ENCODE results near the gene KIAA1217. TPM values are rescaled to one million over a fixed set of nuclear protein-coding genes. Genes with fewer than 3 reads are reported as not detected.

Gene KIAA1217
- polyA plus RNA-seq, 1 donor from 2014 or later = 0.22 TPM

GRCh38 chr10:24545585-24545984 lies 336.6 kb downstream of the KIAA1217 start:
- Histone ChIP-seq H2AFZ (ENCODE audit: low read depth, low read length) (no peak overlapping the region), H3K36me3 (ENCODE audit: insufficient read depth, low read length) (no peaks in the 10 kb centered on the region), H3K27me3 (ENCODE audit: insufficient read depth, low read depth, low read length) (no peaks in the 10 kb centered on the region), H3K4me2 (ENCODE audit: low read length) (no peak overlapping the region), H3K4me3 (ENCODE audit: low read length) (no peak overlapping the region), H3K27ac (ENCODE audit: low read length) (no peak overlapping the region), H3K9ac (ENCODE audit: low read length) (no peak overlapping the region), H3K9me3 (ENCODE audit: low read length) (no peaks in the 10 kb centered on the region), H3K79me2 (replicated peaks; ENCODE audit: insufficient read depth, low read length) (no peaks in the 10 kb centered on the region), H3K9me2 (ENCODE audit: insufficient read depth, low read length) (no peaks in the 10 kb centered on the region), H3F3A (ENCODE audit: insufficient read depth, low read length, poor library complexity, severe bottlenecking) (no peaks in the 10 kb centered on the region), H4K20me1 (ENCODE audit: insufficient read depth) (no peaks in the 10 kb centered on the region)
- TF ChIP-seq MXI1 (conservative IDR thresholded peaks at IDR 0.05; ENCODE audit: poor library complexity, severe bottlenecking) = no peak

DNA sequence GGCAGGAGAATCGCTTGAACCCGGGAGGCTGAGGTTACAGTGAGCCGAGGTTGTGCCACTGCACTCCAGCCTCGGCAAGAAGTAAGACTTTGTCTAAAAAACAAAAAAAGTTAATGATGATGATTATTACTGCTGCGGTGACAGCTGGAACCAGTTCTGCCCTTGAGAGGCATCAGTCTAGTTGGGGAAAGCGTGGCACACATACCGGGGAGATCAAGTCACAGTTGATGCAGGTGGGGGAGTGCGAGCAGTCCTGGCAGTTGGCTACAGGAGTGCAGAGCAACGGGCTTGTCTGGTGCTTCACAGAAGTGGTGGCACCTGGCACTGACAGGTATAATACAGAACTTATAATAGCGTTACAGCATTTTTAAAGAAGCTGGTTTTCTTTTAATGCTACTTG lies 341.7 kb downstream of the KIAA1217 start:
- Histone ChIP-seq H3F3A (ENCODE audit: insufficient read depth, low read length, poor library complexity, severe bottlenecking) (no peaks in the 10 kb centered on the region), H3K9ac (ENCODE audit: low read length) (no peak overlapping the region), H3K27ac (ENCODE audit: low read length) (no peak overlapping the region), H2AFZ (ENCODE audit: low read depth, low read length) (no peak overlapping the region), H3K79me2 (replicated peaks; ENCODE audit: insufficient read depth, low read length) (no peaks in the 10 kb centered on the region), H3K9me2 (ENCODE audit: insufficient read depth, low read length) (no peaks in the 10 kb centered on the region), H3K27me3 (ENCODE audit: insufficient read depth, low read depth, low read length) (no peaks in the 10 kb centered on the region), H3K4me2 (ENCODE audit: low read length) (no peak overlapping the region), H4K20me1 (ENCODE audit: insufficient read depth) (no peaks in the 10 kb centered on the region), H3K4me3 (ENCODE audit: low read length) (no peak overlapping the region), H3K9me3 (ENCODE audit: low read length) (no peaks in the 10 kb centered on the region), H3K36me3 (ENCODE audit: insufficient read depth, low read length) (no peaks in the 10 kb centered on the region)
- no peak for TF ChIP-seq TAF1 (IDR thresholded peaks at IDR 0.05; ENCODE audit: low read depth)
- TF ChIP-seq RAD21 (conservative IDR thresholded peaks at IDR 0.05) = no peak
- no peak for TF ChIP-seq CTCF (IDR thresholded peaks at IDR 0.05; ENCODE audit: poor library complexity, severe bottlenecking)
- no peak for TF ChIP-seq EZH2 (IDR thresholded peaks at IDR 0.05; ENCODE audit: borderline replicate concordance, insufficient read depth, low read length, poor library complexity, severe bottlenecking)
- no peak for TF ChIP-seq MXI1 (conservative IDR thresholded peaks at IDR 0.05; ENCODE audit: poor library complexity, severe bottlenecking)
- no peak for TF ChIP-seq EP300 (conservative IDR thresholded peaks at IDR 0.05; ENCODE audit: poor library complexity, severe bottlenecking)
- no peak for TF ChIP-seq POLR2AphosphoS5 (IDR thresholded peaks at IDR 0.05)
- no peak for TF ChIP-seq SMC3 (conservative IDR thresholded peaks at IDR 0.05; ENCODE audit: poor library complexity)
- TF ChIP-seq, protein P1, sequence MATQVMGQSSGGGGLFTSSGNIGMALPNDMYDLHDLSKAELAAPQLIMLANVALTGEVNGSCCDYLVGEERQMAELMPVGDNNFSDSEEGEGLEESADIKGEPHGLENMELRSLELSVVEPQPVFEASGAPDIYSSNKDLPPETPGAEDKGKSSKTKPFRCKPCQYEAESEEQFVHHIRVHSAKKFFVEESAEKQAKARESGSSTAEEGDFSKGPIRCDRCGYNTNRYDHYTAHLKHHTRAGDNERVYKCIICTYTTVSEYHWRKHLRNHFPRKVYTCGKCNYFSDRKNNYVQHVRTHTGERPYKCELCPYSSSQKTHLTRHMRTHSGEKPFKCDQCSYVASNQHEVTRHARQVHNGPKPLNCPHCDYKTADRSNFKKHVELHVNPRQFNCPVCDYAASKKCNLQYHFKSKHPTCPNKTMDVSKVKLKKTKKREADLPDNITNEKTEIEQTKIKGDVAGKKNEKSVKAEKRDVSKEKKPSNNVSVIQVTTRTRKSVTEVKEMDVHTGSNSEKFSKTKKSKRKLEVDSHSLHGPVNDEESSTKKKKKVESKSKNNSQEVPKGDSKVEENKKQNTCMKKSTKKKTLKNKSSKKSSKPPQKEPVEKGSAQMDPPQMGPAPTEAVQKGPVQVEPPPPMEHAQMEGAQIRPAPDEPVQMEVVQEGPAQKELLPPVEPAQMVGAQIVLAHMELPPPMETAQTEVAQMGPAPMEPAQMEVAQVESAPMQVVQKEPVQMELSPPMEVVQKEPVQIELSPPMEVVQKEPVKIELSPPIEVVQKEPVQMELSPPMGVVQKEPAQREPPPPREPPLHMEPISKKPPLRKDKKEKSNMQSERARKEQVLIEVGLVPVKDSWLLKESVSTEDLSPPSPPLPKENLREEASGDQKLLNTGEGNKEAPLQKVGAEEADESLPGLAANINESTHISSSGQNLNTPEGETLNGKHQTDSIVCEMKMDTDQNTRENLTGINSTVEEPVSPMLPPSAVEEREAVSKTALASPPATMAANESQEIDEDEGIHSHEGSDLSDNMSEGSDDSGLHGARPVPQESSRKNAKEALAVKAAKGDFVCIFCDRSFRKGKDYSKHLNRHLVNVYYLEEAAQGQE (IDR thresholded peaks at IDR 0.05; ENCODE audit: borderline replicate concordance) = no peak

DNA sequence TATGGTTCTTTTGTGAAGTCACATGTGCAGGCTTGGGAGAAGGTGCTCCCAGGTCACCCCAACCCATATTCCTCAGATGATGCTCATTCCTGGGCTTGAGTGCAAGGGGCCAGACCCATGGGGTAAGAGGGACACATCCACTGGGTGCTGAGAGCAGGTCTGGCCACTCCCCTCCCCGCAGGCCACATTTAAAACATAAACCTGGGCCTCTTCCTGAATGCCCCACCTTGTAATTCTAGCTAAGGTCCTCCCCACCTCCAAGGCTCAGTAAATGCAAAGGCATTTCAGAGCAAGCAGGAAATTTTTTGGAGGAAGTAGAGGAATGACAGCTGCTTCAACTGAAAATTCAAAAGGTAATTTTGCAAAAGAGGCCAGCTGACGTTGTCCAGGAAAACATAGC lies 342.2 kb downstream of the KIAA1217 start:
- TF ChIP-seq MXI1 (conservative IDR thresholded peaks at IDR 0.05; ENCODE audit: poor library complexity, severe bottlenecking) (no peak), CTCF (IDR thresholded peaks at IDR 0.05; ENCODE audit: poor library complexity, severe bottlenecking) (no peak)
- TF ChIP-seq, protein P1 (IDR thresholded peaks at IDR 0.05; ENCODE audit: borderline replicate concordance) = no peak
- Histone ChIP-seq H3K27ac (ENCODE audit: low read length) (no peak overlapping the region), H2AFZ (ENCODE audit: low read depth, low read length) (no peak overlapping the region), H3K27me3 (ENCODE audit: insufficient read depth, low read depth, low read length) (no peaks in the 10 kb centered on the region), H3K36me3 (ENCODE audit: insufficient read depth, low read length) (no peaks in the 10 kb centered on the region), H3K9me3 (ENCODE audit: low read length) (no peaks in the 10 kb centered on the region), H3K4me2 (ENCODE audit: low read length) (no peak overlapping the region), H3K9ac (ENCODE audit: low read length) (no peak overlapping the region), H3K4me3 (ENCODE audit: low read length) (no peak overlapping the region), H3K79me2 (replicated peaks; ENCODE audit: insufficient read depth, low read length) (no peaks in the 10 kb centered on the region), H3F3A (ENCODE audit: insufficient read depth, low read length, poor library complexity, severe bottlenecking) (no peaks in the 10 kb centered on the region), H4K20me1 (ENCODE audit: insufficient read depth) (no peaks in the 10 kb centered on the region), H3K9me2 (ENCODE audit: insufficient read depth, low read length) (no peaks in the 10 kb centered on the region)
